GM20431 (cell line): ENCODE measurements around the gene CRKL.
"Not testable (repeated sequence)": the region's sequence is repeated elsewhere in the genome, so short reads cannot be mapped to it uniquely, and the experiment has no call there.

Experiments used
- in situ Hi-C: fragments of 300-500 bp; cut with MseI, MboI; formaldehyde crosslinking; loops from one replicate; pipeline ENCODE4 v1.15.0; 2020; ENCODE audit warnings: low sequenced_read_pairs; ENCODE audit not compliant: unreplicated experiment

Gene CRKL

DNA sequence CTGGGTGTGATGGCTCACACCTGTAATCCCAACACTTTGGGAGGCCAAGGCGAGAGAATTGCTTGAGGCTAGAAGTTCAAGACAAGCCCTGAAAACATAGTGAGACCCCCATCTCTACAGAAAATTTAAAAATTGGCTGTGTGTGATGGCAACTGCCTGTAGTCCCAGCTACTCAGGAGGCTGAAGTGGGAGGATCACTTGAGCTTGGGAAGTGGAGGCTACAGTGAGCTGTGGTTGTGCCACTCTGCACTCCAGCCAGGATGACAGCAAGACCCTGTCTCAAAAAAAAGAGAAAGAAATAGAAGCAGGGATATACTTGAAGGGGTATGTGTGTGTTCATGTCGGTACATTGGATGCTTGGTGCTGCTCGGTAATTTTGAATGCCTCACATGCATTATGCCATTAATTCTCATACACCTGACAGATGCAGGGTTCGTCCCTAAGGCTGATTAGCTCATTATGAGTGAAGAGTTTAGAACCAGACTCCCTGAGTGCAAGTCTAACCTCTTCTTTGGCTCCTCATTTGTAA, 14.0 kb downstream of the CRKL start:
- in situ Hi-C loops, result no loop called here

DNA sequence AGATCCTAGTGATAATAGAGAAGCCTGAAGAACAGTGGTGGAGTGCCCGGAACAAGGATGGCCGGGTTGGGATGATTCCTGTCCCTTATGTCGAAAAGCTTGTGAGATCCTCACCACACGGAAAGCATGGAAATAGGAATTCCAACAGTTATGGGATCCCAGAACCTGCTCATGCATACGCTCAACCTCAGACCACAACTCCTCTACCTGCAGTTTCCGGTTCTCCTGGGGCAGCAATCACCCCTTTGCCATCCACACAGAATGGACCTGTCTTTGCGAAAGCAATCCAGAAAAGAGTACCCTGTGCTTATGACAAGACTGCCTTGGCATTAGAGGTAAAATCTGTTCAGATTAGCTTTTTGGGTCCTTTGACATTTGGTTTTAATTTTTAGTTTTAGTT, 16.7 kb downstream of the CRKL start:
- in situ Hi-C loops, result no loop called here

DNA sequence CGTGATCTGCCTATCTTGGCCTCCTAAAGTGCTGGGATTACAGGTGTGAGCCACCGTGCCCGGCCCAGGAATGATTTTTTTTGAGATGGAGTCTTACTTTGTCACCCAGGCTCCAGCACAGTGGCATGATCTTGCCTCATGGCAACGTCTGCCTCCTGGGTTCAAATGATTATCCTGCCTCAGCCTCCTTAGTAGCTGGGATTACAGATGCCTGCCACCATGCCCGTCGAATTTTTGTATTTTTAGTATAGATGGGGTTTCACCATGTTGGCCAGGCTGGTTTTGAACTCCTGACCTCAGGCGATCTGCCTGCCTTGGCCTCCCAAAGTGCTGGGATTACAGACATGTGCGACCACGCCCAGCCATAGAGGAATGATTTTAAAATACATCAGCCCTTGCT, 17.8 kb downstream of the CRKL start:
- in situ Hi-C loops, result not testable (repeated sequence)

- in situ Hi-C loops, result not testable (repeated sequence)
Measured at GRCh38 chr22:20935780-20936539, 18.8 kb downstream of the CRKL start.

- in situ Hi-C loops, result no loop called here
Measured at GRCh38 chr22:20937031-20937793, 20.0 kb downstream of the CRKL start.

- in situ Hi-C loops, result no loop called here
Measured at GRCh38 chr22:20937794-20938671, 20.8 kb downstream of the CRKL start.

DNA sequence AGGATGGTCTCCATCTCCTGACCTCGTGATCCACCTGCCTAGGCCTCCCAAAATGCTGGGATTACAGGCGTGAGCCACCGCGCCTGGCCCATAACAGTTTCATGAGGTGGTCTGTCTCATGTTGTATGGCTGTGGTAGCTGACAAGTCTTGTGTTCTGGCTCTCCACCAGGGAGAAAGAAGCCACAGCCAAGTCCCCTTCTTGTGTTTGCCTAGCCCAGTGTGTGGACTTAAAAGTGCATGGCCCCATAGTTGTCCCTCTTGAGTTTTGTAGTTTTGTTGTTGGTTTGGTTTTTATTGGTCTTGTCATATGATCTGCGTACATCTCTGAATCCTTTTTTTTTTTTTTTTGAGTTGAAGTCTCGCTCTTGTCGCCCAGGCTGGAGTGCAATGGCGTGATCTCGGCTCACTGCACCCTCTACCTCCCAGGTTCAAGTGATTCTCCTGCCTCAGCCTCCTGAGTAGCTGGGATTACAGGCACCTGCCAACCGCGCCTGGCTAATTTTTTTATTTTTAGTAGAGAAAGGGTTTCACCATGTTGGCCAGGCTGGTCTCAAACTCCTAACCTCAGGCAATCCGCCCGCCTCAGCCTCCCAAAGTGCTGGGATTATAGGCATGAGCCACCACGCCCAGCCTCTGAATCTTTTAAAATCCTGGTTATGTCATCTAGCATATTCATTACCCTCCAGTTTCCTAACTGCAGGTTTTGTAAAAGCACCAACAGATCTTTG, 22.4 kb downstream of the CRKL start:
- in situ Hi-C loops, result not testable (repeated sequence)

- in situ Hi-C loops, result no loop called here
Measured at GRCh38 chr22:20940186-20940651, 23.0 kb downstream of the CRKL start.

GRCh38 chr22:20940904-20941385, 23.7 kb downstream of the CRKL start:
- in situ Hi-C loops, result no loop called here

DNA sequence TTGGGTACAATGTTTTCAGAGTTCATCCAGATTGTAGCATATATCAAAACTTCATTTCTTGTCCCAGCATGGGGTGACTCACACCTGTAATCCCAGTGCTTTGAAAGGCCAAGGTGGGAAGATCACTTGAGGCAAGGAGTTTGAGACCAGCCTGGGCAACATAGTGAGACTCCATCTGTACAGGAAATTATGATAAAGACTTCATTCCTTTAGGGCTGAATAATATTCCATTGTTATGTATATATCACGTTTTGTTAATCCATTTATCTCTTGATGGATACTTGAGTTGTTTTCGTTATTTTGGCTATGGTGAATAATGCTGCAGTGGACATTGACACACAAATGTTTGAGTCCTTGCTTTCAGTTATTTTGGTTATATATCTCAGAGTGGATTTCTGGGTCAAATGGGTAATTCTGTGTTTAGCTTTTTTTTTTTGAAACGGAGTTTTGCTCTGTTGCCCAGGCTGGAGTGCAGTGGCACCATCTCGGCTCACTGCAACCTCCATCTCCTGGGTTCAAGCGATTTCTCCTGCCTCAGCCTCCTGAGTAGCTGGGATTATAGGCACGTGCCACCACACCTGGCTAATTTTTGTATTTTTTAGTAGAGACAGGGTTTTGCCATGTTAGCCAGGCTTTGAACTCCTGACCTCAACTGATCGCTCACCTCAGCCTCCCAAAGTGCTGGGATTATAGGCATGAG, 25.1 kb downstream of the CRKL start:
- in situ Hi-C loops, result not testable (repeated sequence)

DNA sequence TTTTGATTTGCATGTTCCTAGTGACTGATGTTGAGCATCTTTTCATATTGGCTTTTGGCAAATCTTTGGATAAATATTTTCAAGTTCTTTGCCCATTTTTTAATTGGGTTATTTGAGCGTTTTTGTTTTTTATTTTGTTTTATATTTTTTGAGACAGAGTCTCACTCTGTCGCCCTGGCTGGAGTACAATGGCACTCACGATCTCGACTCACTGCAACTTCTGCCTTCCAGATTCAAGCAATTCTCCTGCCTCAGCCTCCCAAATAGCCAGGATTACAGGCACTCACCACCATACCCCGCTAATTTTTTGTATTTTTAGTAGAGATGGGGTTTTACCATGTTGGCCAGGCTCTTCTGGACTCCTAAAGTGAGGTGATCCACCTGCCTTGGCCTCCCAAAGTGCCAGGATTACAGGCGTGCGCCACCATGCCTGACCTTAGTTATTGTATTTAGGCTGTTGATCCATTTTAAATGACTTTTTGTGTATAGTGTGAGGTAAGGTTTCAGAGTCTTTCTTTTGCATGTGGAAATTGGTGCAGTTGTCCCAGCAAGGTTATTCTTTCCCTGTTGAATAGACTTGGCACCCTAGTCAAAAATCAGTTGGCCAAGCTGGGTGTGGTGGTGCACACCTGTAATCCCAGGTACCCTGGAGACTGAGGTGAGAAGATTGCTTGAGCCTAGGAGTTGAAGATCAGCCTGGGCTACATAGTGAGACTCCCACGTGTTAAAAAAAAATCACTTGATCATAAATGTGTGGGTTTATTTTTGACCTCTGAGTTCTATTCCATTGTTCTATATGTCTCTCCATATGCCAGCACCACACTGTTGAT, 26.1 kb downstream of the CRKL start:
- in situ Hi-C loops, result no loop called here

- in situ Hi-C loops, result no loop called here
Measured at GRCh38 chr22:20944042-20944441, 26.8 kb downstream of the CRKL start.

DNA sequence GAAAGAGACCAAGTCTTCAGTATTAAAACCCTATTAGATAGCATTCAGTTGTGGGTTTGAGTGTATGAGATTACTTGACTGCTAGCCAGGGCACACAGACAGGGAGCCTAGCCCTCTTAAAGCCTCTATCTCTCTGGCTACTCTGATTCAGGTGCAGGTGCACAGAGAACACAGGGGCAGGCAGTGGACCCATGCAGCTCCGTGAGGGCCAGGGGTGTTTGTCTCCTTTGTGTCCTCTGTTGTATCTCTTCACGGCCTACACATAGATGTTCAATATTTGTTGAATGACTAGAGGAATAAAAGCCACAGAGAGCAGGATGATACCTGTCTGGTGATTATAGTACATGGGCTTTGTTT, 28.3 kb downstream of the CRKL start:
- in situ Hi-C loops, result no loop called here

GRCh38 chr22:20946080-20946986, 29.1 kb downstream of the CRKL start:
- in situ Hi-C loops, result no loop called here

DNA sequence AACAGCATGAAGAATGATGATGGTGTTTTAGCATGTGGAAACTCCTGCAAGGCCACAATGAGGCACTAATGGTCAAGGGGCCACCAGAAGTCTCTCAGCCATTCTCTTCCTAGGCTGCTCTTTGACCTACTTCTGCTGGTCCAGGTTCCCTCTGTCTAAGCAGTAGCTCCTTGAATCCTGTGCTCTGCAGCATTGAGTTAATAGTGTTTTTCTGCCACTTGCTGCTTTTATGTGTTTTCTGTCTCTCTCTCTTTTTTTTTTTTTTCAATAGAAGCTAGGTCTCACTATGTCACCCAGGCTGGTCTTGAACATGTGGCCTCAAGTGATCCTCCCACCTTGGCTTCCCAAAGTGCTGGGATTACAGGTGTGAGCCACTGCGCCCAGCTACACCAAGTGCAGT, 29.8 kb downstream of the CRKL start:
- in situ Hi-C loops, result no loop called here

DNA sequence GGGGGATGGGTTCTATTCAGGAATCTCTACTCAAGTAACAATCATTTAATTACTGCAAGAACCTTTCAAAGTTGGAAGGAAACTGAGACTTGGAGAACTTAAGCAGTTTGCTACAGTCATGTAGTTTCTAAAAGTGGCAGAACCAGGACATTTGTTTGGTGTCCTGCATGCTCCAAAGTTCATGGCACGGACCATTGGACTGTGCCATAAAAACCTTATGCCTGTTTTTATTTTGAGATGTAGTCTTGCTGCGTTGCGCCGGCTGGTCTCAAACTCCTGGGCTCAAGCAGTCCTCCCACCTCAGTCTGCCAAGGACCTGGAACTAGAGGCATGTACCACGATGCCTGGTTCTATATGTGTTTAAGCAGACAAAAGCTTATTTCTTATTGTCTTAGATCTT, 31.2 kb downstream of the CRKL start:
- in situ Hi-C loops, result no loop called here

GRCh38 chr22:20948989-20949388, 31.8 kb downstream of the CRKL start:
- in situ Hi-C loops, result no loop called here
